Eye (tissue), 1 donor: ENCODE data around the gene KLHL2.
"Not testable (repeated sequence)": the region's sequence is repeated elsewhere in the genome, so short reads cannot be mapped to it uniquely, and the experiment has no call there.

Experiments used
- DNase-seq: peaks from one replicate; pipeline ENCODE4 v3.0.0-alpha.2; 2015

KLHL2 gene

GRCh38 chr4:165207431-165208220 is at the start of gene KLHL2:
TSS of gene KLHL2 (plus strand) at chr4:165207561. CDS start at chr4:165207877, 316 bp downstream.
- peak; percentile 84 for DNase-seq

- no peak for DNase-seq
Observed at GRCh38 chr4:165158762-165159161, 48.6 kb upstream of the KLHL2 start.

- no peak for DNase-seq
Observed at GRCh38 chr4:165164257-165164656, 43.1 kb upstream of the KLHL2 start.

- DNase-seq: not testable (repeated sequence)
Observed at GRCh38 chr4:165166872-165167271, 40.5 kb upstream of the KLHL2 start.

GRCh38 chr4:165167650-165168049 is 39.7 kb upstream of the KLHL2 start:
- no peak for DNase-seq

- DNase-seq: no peak
Observed at GRCh38 chr4:165170819-165171218, 36.5 kb upstream of the KLHL2 start.

GRCh38 chr4:165175470-165175869 is 31.9 kb upstream of the KLHL2 start:
- DNase-seq: not testable (repeated sequence)

- DNase-seq: peak; percentile 50
Observed at GRCh38 chr4:165175879-165176278, 31.5 kb upstream of the KLHL2 start.

- DNase-seq: peak; percentile 45
Observed at GRCh38 chr4:165177725-165178666, 29.4 kb upstream of the KLHL2 start.

GRCh38 chr4:165184220-165184619 is 23.1 kb upstream of the KLHL2 start:
- no peak for DNase-seq

GRCh38 chr4:165184998-165185397 is 22.4 kb upstream of the KLHL2 start:
- not testable (repeated sequence) for DNase-seq

- DNase-seq: no peak
Observed at GRCh38 chr4:165185448-165185847, 21.9 kb upstream of the KLHL2 start.

- no peak for DNase-seq
Observed at GRCh38 chr4:165190591-165191347, 16.6 kb upstream of the KLHL2 start.

- DNase-seq: no peak
Observed at GRCh38 chr4:165191348-165191656, 16.1 kb upstream of the KLHL2 start.

- no peak for DNase-seq
Observed at GRCh38 chr4:165191814-165192499, 15.4 kb upstream of the KLHL2 start.

- DNase-seq: no peak
Observed at GRCh38 chr4:165192500-165192898, 14.9 kb upstream of the KLHL2 start.

- no peak for DNase-seq
Observed at GRCh38 chr4:165192956-165193355, 14.4 kb upstream of the KLHL2 start.

GRCh38 chr4:165194368-165194767 is 13.0 kb upstream of the KLHL2 start:
- DNase-seq: no peak

- no peak for DNase-seq
Observed at GRCh38 chr4:165198329-165198728, 9.0 kb upstream of the KLHL2 start.

- no peak for DNase-seq
Observed at GRCh38 chr4:165199286-165199685, 8.1 kb upstream of the KLHL2 start.

GRCh38 chr4:165199722-165200121 is 7.6 kb upstream of the KLHL2 start:
- DNase-seq: no peak

- no peak for DNase-seq
Observed at GRCh38 chr4:165201806-165202205, 5.6 kb upstream of the KLHL2 start.
